Measurements from ENCODE around the gene PLCL1. TPM values are rescaled to one million over a fixed set of nuclear protein-coding genes. Genes with fewer than 3 reads are reported as not detected.

The PLCL1 gene
- total and polyA plus RNA-seq, 5 experiments from 2014 or later = 3.0 to 8.8 (median 4.8) TPM

DNA sequence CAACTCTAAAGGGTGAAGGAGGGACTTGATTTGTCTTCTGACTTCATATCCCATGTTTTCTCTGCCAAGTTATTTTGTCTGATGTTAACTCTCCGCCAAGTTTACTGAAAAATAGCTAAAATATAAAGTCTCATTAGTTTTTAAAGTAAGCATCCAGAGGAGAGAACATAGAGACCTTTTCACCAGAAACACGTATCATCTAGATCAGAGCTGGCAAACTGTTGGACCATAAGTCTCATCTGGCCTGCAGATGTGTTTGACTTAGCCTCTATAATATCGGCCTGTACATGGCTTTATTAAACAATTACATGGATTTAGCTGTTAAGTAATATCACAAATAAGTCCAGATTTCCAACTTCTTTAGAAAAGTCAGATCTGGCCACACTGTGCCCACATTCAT lies 182.6 kb downstream of the PLCL1 start:
- Mint-ChIP-seq H3K4me1 (peaks cover 0 to 6% (median under 1%) of the 10 kb centered on the region in 4 donors), H3K27ac (peak overlapping the region in 1 of 10 donors; percentile 55), H3K9me3 (peaks cover 0 to 28% (median 11%) of the 10 kb centered on the region in 9 donors), H3K4me3 (no peak overlapping the region), H3K27me3 (no peaks in the 10 kb centered on the region), H3K36me3 (peaks cover 0 to 15% (median 3%) of the 10 kb centered on the region in 3 donors)
- POLR2A ChIA-PET = no interaction called here
- ATAC-seq (no peak), DNase-seq (no peak)

DNA sequence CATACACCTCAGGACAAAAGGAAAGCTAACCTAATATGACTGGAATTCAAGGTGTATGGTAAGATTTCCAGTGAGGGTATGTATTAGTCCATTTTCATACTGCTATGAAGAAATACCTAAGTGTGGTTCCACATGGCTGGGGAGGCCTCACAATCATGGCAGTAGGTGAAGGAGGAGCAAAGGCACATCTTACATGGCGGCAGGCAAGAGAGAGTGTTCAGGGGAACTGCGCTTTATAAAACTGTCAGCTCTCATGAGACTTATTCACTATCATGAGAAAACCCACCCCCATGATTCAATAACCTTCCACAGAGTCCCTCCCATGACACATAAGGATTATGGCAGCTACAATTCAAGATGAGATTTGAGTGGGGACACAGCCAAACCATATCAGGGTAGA lies 186.0 kb downstream of the PLCL1 start:
- POLR2A ChIA-PET = no interaction called here
- H3K27ac Mint-ChIP-seq = no peak overlapping the region
- peaks cover 0 to 28% (median 11%) of the 10 kb centered on the region in 9 donors for H3K9me3 Mint-ChIP-seq
- peaks cover 7 to 12% (median 9%) of the 10 kb centered on the region in 4 donors for H3K4me1 Mint-ChIP-seq
- H3K27me3 Mint-ChIP-seq = no peaks in the 10 kb centered on the region
- H3K36me3 Mint-ChIP-seq = peaks cover 3 to 15% (median 10%) of the 10 kb centered on the region in 3 donors
- no peak overlapping the region for H3K4me3 Mint-ChIP-seq
- DNase-seq (no peak), ATAC-seq (no peak)

DNA sequence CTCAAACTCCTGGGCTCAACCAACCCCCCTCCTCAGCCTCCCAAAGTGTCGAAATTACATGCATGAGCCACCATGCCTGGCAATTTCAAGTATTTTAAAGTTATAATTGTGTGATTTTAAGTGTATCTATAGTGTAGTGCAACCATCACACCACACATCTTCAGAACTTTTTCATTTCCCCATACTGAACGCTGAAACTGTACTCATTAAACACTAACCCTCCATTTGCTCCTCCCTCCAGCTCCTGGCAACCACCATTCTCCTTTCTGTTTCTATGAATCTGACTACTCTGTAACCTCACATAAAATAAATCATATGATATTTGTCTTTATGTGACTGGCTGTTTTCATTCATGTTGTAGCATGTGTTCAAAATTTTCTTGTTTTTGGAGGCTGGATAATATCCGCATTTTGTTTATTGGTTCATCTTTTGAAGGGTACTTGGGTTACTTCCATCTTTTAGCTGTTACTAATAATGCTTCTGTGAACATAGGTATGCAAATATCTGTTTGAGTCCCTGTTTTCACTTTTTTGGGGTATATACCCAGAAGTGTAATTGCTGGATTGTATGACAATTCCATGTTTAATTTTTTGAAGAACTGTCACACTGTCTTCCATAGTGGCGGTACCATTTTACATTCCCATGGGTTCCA lies 188.2 kb downstream of the PLCL1 start:
- Mint-ChIP-seq H3K9me3 (peaks cover 0 to 28% (median 11%) of the 10 kb centered on the region in 9 donors), H3K27me3 (no peaks in the 10 kb centered on the region), H3K27ac (no peak overlapping the region), H3K4me3 (no peak overlapping the region), H3K4me1 (peaks cover 13 to 30% (median 25%) of the 10 kb centered on the region in 4 donors), H3K36me3 (peaks cover 3 to 15% (median 10%) of the 10 kb centered on the region in 3 donors)
- ATAC-seq (no peak), DNase-seq (no peak)
- POLR2A ChIA-PET = no interaction called here

DNA sequence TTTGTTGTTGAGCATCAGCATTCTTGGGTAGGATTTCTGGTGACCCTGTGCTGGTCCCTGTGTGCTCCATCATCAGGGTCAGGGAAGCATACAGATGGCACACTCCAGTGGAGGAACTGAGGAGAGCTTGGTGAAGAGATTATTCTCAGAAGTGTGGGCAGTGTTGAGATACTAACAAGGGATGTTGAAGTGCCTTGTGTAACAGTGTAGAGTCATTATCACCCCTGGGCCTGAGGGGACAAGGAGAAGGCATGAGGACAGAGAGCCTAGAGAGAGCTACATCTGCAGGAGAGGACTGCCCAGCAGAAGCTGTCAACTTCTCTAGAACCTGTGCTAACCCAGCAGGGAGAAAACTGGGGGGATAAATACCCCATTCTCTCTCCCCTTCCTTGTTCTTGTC lies 189.0 kb downstream of the PLCL1 start:
- Mint-ChIP-seq H3K27ac (no peak overlapping the region), H3K27me3 (no peaks in the 10 kb centered on the region)

DNA sequence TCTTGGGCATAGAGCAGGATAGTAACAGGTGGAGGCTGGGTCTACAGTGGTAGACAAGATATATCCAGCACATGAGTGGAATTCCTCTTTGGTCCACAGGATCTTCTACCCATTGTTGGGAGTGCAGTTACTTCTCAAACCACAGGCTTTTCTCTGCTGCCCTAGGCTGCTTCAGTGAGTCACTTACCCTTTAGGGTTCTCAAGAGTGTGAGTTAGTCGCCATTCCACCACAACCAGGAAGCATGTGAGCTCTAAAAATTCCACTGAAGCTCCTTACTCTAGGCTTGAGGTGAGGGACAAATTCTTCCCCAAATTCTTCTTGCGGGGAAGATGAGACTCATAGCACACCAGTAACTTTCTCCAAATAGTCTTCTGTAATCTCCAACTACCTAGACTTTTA lies 189.4 kb downstream of the PLCL1 start:
- POLR2A ChIA-PET = no interaction called here
- Mint-ChIP-seq H3K27me3 (no peaks in the 10 kb centered on the region), H3K4me1 (peaks cover 13 to 38% (median 32%) of the 10 kb centered on the region in 4 donors), H3K36me3 (peaks cover 3 to 15% (median 10%) of the 10 kb centered on the region in 3 donors), H3K27ac (no peak overlapping the region), H3K4me3 (no peak overlapping the region), H3K9me3 (peaks cover 0 to 23% (median 11%) of the 10 kb centered on the region in 9 donors)
- DNase-seq (no peak), ATAC-seq (no peak)

More for the DNA sequence above, 189.0 kb downstream of the PLCL1 start:
- Mint-ChIP-seq H3K4me3 (no peak overlapping the region), H3K4me1 (peaks cover 13 to 33% (median 30%) of the 10 kb centered on the region in 4 donors), H3K36me3 (peaks cover 3 to 15% (median 10%) of the 10 kb centered on the region in 3 donors), H3K9me3 (peaks cover 0 to 23% (median 11%) of the 10 kb centered on the region in 9 donors)
- POLR2A ChIA-PET = no interaction called here
- DNase-seq (no peak), ATAC-seq (no peak)

DNA sequence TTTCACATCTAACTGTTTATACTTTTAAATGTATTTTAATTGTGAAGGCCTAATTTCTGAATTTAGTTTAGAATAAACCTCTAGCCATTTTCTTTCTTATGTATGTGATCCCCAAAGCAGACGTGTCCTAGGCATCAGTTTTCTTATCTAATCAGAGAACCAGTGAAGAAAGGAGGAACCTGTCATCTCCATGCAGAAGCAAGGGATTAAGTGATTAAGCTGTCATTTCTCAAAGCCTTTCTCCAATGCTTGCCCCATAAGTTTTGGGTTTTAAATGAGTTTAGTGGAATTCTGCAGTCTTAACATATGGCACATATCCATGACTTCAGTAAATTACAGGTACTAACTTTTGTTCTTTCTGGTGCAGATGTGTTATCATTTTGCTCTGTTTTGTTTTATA lies 190.4 kb downstream of the PLCL1 start:
- no peak overlapping the region for H3K27ac Mint-ChIP-seq
- H3K36me3 Mint-ChIP-seq = peaks cover 3 to 10% (median 8%) of the 10 kb centered on the region in 3 donors
- DNase-seq = no peak
- POLR2A ChIA-PET = no interaction called here
- H3K4me3 Mint-ChIP-seq = no peak overlapping the region
- H3K4me1 Mint-ChIP-seq = peaks cover 12 to 40% (median 32%) of the 10 kb centered on the region in 4 donors
- no peak for ATAC-seq
- H3K9me3 Mint-ChIP-seq = peaks cover 0 to 18% (median 8%) of the 10 kb centered on the region in 9 donors
- H3K27me3 Mint-ChIP-seq = no peaks in the 10 kb centered on the region

DNA sequence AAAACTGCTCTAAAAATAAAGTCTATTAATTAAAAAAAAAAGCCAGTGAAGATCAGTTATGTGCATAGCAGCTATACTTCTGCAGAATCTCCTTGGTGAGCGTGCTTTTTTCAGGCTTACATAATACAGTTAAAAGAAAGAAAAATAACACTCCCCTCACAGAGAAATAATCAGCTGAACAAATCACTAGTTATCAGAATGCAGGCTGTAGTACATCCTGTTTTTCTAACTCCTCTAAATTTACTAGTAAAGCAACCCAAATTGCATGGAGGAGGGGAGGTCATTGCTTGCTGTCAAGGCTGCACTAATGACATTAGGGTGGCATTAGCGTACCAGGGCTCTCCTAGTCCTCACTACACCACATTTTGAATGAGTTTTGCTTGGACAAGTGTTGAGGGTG lies 192.2 kb downstream of the PLCL1 start:
- Mint-ChIP-seq H3K9me3 (peaks cover 0 to 10% (median 3%) of the 10 kb centered on the region in 9 donors), H3K4me3 (no peak overlapping the region), H3K4me1 (peaks cover 12 to 34% (median 32%) of the 10 kb centered on the region in 4 donors), H3K27ac (no peak overlapping the region), H3K36me3 (peaks cover 0 to 15% (median 12%) of the 10 kb centered on the region in 3 donors), H3K27me3 (no peaks in the 10 kb centered on the region)
- no peak for ATAC-seq
- no peak for DNase-seq
- POLR2A ChIA-PET = no interaction called here

DNA sequence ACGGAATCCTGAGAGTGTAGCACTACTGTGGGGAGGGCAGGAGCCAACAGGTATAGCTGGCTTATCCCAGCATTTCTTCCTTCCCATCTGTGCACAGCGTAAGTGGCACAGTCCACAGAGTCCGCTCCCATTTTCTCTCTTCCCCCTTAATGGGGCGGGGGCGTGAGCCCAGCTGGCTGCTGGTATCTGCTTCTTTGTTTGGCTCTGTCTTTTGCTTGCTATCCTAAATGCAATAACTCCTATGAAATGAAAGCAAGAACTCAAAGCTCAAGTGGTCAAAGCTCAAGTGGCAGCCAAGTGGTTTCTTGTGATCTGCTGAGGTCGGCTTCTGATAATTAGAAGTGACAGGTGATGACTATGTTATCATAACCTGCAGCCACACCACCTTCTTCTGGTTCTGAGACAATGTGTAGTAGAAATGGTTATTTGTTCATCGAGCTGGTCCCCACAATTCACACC lies 192.7 kb downstream of the PLCL1 start:
- no peak for ATAC-seq
- Mint-ChIP-seq H3K4me1 (peaks cover 12 to 34% (median 33%) of the 10 kb centered on the region in 4 donors), H3K27ac (peak overlapping the region in 2 of 10 donors; percentile 14 to 33), H3K9me3 (peaks cover 0 to 11% (median 4%) of the 10 kb centered on the region in 9 donors), H3K27me3 (no peaks in the 10 kb centered on the region), H3K36me3 (peaks cover 0 to 15% (median 14%) of the 10 kb centered on the region in 3 donors), H3K4me3 (no peak overlapping the region)
- POLR2A ChIA-PET = no interaction called here
- DNase-seq = no peak

DNA sequence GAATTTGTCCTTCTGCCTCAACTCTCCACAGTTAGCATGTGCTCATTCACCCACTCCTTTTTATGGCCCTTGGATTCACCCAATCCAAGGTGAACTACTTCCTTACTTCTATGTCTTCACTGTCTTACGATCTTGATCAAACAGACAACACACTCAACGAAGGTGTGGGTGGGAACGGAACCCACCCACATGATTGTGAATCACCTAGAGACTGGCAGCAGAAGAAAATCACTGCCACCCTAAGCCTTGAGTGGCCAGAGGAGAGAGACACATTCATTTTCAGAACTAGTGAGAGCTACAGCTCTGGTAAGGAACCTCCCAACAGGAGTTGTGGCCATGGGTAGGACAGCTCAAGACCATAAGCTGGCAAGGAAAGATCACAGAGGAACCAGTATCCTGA lies 194.3 kb downstream of the PLCL1 start:
- DNase-seq (no peak), ATAC-seq (no peak)
- Mint-ChIP-seq H3K4me3 (no peak overlapping the region), H3K36me3 (peaks cover 0 to 17% (median 6%) of the 10 kb centered on the region in 3 donors), H3K27me3 (no peaks in the 10 kb centered on the region), H3K4me1 (peaks cover 10 to 34% (median 31%) of the 10 kb centered on the region in 4 donors), H3K27ac (peak overlapping the region in 1 of 10 donors; percentile 64), H3K9me3 (peaks cover 0 to 17% (median 4%) of the 10 kb centered on the region in 9 donors)
- POLR2A ChIA-PET = no interaction called here

DNA sequence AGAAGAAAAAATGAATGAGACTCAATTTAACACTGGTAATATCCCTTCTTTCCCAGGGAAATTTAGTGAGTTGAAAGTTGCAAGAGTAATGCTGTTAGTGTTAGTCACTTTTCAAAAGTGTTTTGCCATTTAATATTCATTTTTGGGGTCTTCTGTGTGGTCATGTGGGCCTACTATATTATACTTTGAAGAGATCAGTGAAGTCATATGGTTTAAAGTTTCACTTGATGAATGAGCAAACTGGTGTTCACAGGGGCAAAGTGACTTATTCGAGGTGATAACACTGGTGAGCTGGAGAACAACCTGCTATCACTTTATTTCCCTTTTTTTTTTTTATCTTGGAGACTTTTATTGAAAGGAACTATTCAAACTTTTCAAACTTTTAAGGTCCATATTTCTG lies 196.0 kb downstream of the PLCL1 start:
- Mint-ChIP-seq H3K36me3 (peaks cover under 1 to 17% (median 6%) of the 10 kb centered on the region in 3 donors), H3K4me1 (peaks cover 7 to 30% (median 29%) of the 10 kb centered on the region in 4 donors), H3K27ac (no peak overlapping the region), H3K9me3 (peaks cover 0 to 17% (median 5%) of the 10 kb centered on the region in 9 donors), H3K27me3 (no peaks in the 10 kb centered on the region), H3K4me3 (no peak overlapping the region)
- POLR2A ChIA-PET = no interaction called here
- ATAC-seq (no peak), DNase-seq (no peak)

DNA sequence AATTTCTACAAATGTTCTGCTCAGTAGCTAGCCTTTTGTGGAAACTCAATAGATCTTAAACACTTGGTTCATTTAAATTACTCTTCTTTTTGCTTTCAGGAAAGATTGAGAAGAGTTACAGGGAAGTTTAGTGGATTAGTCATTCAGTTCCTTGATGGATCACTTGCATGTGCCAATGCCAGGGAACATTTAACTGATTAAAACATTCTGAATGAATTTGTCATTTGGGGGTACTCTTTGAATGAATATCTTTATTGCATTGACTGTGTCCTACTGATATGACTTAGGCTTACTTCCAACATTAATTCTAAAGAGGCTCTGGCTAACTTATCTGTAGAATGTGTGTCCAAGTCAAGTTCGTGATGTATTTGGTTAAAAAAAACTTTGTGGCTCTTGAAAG lies 199.8 kb downstream of the PLCL1 start:
- Mint-ChIP-seq H3K36me3 (peaks cover 5 to 26% (median 6%) of the 10 kb centered on the region in 3 donors), H3K4me3 (no peak overlapping the region), H3K27ac (peak overlapping the region in 1 of 10 donors; percentile 22)

DNA sequence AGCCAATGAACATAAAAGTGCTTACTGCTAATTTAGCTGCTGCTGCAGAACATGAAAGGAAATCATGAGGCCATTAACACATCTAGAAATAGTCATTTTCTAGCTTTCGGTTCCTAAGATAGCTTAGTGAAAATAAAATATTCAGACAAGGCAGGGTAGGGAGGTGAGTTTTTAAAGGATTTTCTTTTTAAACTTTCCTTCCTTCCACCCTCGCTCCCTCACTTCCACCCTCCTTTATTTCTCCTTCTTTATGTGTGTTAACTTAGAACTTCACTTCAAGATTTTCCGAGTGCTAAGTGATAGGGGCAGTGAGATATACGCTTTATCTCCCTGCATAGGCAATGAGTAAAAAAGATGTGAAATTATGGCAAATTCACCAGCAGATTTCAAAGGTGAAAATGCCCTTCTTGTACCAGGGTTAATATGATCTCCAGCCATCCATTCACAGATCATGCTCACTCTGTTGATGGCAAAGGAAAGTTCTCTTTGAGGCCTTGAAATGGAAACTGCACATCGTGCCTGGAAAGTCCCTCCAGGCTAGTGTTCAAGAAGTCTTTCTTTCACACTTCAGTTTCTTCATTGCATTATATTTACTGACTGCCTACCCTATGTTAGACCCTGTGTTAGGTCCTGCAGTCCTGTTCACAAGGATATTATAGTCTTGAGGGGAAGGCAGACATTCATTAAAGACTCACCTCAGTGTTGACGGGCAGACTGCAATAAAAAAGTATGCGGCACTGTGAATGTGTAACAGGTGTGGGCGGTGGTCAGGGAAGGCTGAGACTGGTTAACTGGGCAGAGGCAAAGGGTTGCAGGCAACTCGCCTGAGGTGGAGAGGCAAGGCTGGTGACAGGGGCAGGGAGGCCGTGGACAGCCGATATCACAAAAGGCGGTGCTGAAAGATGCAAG lies 200.8 kb downstream of the PLCL1 start:
- Mint-ChIP-seq H3K4me1 (peaks cover 3 to 11% (median 7%) of the 10 kb centered on the region in 4 donors), H3K4me3 (peak overlapping the region in 3 of 10 donors; percentile 5 to 65 (median 21)), H3K27ac (peak overlapping the region in 5 of 10 donors; percentile 2 to 75 (median 37)), H3K9me3 (peaks cover 4 to 40% (median 12%) of the 10 kb centered on the region in 9 donors), H3K36me3 (peaks cover 5 to 30% (median 15%) of the 10 kb centered on the region in 3 donors), H3K27me3 (no peaks in the 10 kb centered on the region)
- no peak for DNase-seq
- POLR2A ChIA-PET = no interaction called here
- ATAC-seq = no peak

More for the DNA sequence above, 199.8 kb downstream of the PLCL1 start:
- no peaks in the 10 kb centered on the region for H3K27me3 Mint-ChIP-seq
- H3K9me3 Mint-ChIP-seq = peaks cover 3 to 30% (median 8%) of the 10 kb centered on the region in 9 donors
- DNase-seq (no peak), ATAC-seq (no peak)
- POLR2A ChIA-PET = no interaction called here
- H3K4me1 Mint-ChIP-seq = peaks cover 3 to 11% (median 7%) of the 10 kb centered on the region in 4 donors

All from naive thymus-derived CD8-positive, alpha-beta T cell (primary cell).